ENCODE results near the gene PLCD1. TPM values are rescaled to one million over a fixed set of nuclear protein-coding genes. Genes with fewer than 3 reads are reported as not detected.

The PLCD1 gene
- total RNA-seq, 1 experiment from 2014 or later = 27.1 TPM

DNA sequence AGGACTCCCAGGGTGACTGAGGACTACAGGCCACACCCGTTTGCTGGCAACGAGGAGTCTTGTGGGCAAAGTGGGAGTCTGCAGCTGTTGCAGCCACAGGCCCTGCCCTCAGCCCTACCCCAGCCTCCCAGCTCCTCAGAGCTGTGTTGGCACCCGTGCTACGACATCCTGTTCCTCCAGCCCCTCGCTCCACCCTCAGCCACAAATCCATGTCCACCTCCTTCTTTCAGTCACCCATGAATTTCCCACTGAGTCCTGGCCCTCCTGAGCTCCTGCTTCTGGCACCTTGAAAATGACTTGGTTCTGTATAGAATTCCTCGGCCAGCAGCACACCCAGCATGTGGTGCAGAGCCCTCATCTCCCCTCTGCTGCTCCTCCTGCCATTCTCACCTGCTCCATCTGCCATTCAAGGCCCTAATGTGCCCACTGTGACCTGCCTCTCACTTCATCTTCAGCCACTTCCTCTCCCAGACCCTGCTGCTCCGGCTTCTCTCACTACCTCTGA lies 59.8 kb downstream of the PLCD1 start:
- no peaks in the 10 kb centered on the region for H3K9me3 Mint-ChIP-seq
- no peaks in the 10 kb centered on the region for H4K20me1 ChIP-seq (ENCODE audit: control insufficient read depth, insufficient read depth, insufficient read length)
- H2BK5ac ChIP-seq (ENCODE audit: insufficient read length, low read length) = no peak overlapping the region
- no peak overlapping the region for H3K56ac ChIP-seq (ENCODE audit: insufficient read length, low read depth, low read length)
- H3K27me3 ChIP-seq (ENCODE audit: insufficient read depth, low read length) = no peaks in the 10 kb centered on the region
- no peaks in the 10 kb centered on the region for H3K4me1 ChIP-seq (ENCODE audit: insufficient read depth, low read length)
- no peak overlapping the region for H2AK5ac ChIP-seq (ENCODE audit: insufficient read length, low read length)
- H3K23ac ChIP-seq (ENCODE audit: insufficient read length, low read depth, low read length) = no peak overlapping the region
- no peak overlapping the region for H4K5ac ChIP-seq (ENCODE audit: insufficient read length, low read depth, low read length)
- no peaks in the 10 kb centered on the region for H3K23me2 ChIP-seq (ENCODE audit: insufficient read length, low read depth, low read length, poor library complexity, severe bottlenecking)
- no peak overlapping the region for H3K4me3 Mint-ChIP-seq
- no peak overlapping the region for H2AFZ ChIP-seq (ENCODE audit: low read length)
- no peak overlapping the region for H4K8ac ChIP-seq (replicated peaks; ENCODE audit: insufficient read length, low read depth, low read length)
- H3K18ac ChIP-seq (ENCODE audit: insufficient read length, low read depth, low read length) = no peak overlapping the region
- DNase-seq = peak; percentile 24
- no peaks in the 10 kb centered on the region; the same call in 1 of the 2 replicates for H3K27me3 Mint-ChIP-seq (ENCODE audit: low read depth)
- no peak overlapping the region for H3K14ac ChIP-seq (ENCODE audit: insufficient read depth, low read length)
- TF ChIP-seq, protein P1, sequence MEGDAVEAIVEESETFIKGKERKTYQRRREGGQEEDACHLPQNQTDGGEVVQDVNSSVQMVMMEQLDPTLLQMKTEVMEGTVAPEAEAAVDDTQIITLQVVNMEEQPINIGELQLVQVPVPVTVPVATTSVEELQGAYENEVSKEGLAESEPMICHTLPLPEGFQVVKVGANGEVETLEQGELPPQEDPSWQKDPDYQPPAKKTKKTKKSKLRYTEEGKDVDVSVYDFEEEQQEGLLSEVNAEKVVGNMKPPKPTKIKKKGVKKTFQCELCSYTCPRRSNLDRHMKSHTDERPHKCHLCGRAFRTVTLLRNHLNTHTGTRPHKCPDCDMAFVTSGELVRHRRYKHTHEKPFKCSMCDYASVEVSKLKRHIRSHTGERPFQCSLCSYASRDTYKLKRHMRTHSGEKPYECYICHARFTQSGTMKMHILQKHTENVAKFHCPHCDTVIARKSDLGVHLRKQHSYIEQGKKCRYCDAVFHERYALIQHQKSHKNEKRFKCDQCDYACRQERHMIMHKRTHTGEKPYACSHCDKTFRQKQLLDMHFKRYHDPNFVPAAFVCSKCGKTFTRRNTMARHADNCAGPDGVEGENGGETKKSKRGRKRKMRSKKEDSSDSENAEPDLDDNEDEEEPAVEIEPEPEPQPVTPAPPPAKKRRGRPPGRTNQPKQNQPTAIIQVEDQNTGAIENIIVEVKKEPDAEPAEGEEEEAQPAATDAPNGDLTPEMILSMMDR (conservative IDR thresholded peaks at IDR 0.05) = no peak
- H3K9ac ChIP-seq (ENCODE audit: extremely low read depth, insufficient read length, low read length) = no peak overlapping the region
- H3K27ac Mint-ChIP-seq = peak overlapping the region; percentile 10 to 85 (median 49); a peak in 4 of 7 replicates
- H2BK12ac ChIP-seq (ENCODE audit: insufficient read length, low read depth, low read length) = no peak overlapping the region
- H3K4me1 Mint-ChIP-seq = peaks cover 12 to 21% of the 10 kb centered on the region in 2 experiments
- H2BK120ac ChIP-seq (ENCODE audit: low read depth, low read length, poor library complexity, severe bottlenecking) = no peak overlapping the region
- no peak overlapping the region for H4K91ac ChIP-seq (ENCODE audit: insufficient read length, low read depth, low read length)
- H3K27ac ChIP-seq (ENCODE audit: insufficient read length, low read depth, low read length) = no peak overlapping the region
- no peak overlapping the region for H3K4me2 ChIP-seq (ENCODE audit: insufficient read depth, insufficient read length, low read length)
- H3K9me3 ChIP-seq (ENCODE audit: control insufficient read depth, low read depth, low read length) = no peaks in the 10 kb centered on the region
- 0 out of 2 replicates have a peak overlapping the region, but pooled peaks have one; percentile 26 for H2BK15ac ChIP-seq (ENCODE audit: low read depth, low read length)
- H3K36me3 Mint-ChIP-seq (ENCODE audit: insufficient read depth in 1 of 3, low read depth in 3 of 3) = peaks cover 2 to 4% (median 4%) of the 10 kb centered on the region in 3 experiments; a peak in 6 of 7 replicates
- H3K4ac ChIP-seq (ENCODE audit: low read depth, low read length) = no peak overlapping the region
- H3K79me1 ChIP-seq (ENCODE audit: insufficient read depth, low read depth, low read length, poor library complexity, severe bottlenecking) = no peaks in the 10 kb centered on the region
- H3T11ph ChIP-seq (ENCODE audit: low read length) = no peak overlapping the region
- H2BK20ac ChIP-seq (ENCODE audit: low read depth, low read length, poor library complexity, severe bottlenecking) = no peak overlapping the region
- no CpG with 5 or more reads among the region's 7 CpGs for WGBS (ENCODE audit: extremely low coverage, insufficient read length, low lambda C conversion rate)
- H3K79me2 ChIP-seq (ENCODE audit: insufficient read depth, low read length) = no peaks in the 10 kb centered on the region

All from H9 (cell line).